Uterus (tissue), 4 donors: ENCODE results near the gene CTNND1. TPM values are rescaled to one million over a fixed set of nuclear protein-coding genes. Genes with fewer than 3 reads are reported as not detected.

Experiments used
- DNase-seq, 2 donors: peaks; one replicate each; pipeline ENCODE4 v3.0.0-alpha.2; 2019 to 2020
- H3K27ac ChIP-seq, 2 donors: fragments of 200-600 bp; sonication (generic); 1 replicate in 1 of 2; 2 replicates in 1 of 2; pipeline ENCODE4 v1.5.1; 2016 to 2018
- H3K27me3 ChIP-seq, 2 donors: fragments of 200-600 bp; sonication (generic); one replicate each; pipeline ENCODE4 v1.5.1; 2018 to 2019; ENCODE audit warnings: control low read depth in 1 of 2
- H3K36me3 ChIP-seq, 2 donors: fragments of 200-600 bp; sonication (generic); one replicate each; pipeline ENCODE4 v1.5.1; 2019; ENCODE audit warnings: control low read depth in 1 of 2
- H3K4me1 ChIP-seq, 2 donors: fragments of 200-600 bp; sonication (generic); one replicate each; pipeline ENCODE4 v1.5.1; 2018 to 2019; ENCODE audit warnings: control low read depth in 1 of 2
- H3K4me3 ChIP-seq, 2 donors: fragments of 200-600 bp; sonication (generic); 1 replicate in 1 of 2; 2 replicates in 1 of 2; pipeline ENCODE4 v1.5.1; 2018 to 2019; ENCODE audit warnings: mild to moderate bottlenecking in 1 of 2
- H3K9me3 ChIP-seq, 2 donors: fragments of 200-600 bp; sonication (generic); one replicate each; pipeline ENCODE4 v1.5.1; 2019; ENCODE audit warnings: control low read depth in 1 of 2
- CTCF ChIP-seq, 4 experiments: fragments of 200-600 bp in 2 of 4; fragments of 450-650 bp in 2 of 4; sonication (generic) in 2 of 4; IDR thresholded peaks; one replicate each; pipeline ENCODE4 v1.5.1; 2016 to 2019; ENCODE audit warnings: antibody characterized with exemption in 4 of 4, mild to moderate bottlenecking in 2 of 4, moderate library complexity in 1 of 4
- POLR2A ChIP-seq, 2 donors: fragments of 450-650 bp; IDR thresholded peaks; one replicate each; pipeline ENCODE4 v1.6.1; 2016; ENCODE audit warnings: antibody characterized with exemption in 2 of 2, mild to moderate bottlenecking in 1 of 2, moderate library complexity in 1 of 2
- intact Hi-C: fragments of 100-400 bp; cut with DNase I; formaldehyde crosslinking; loops from one replicate; pipeline ENCODE4 v1.15.1; 2023; ENCODE audit warnings: low total_unique reads
- total RNA-seq, 4 donors: library from RNA; depleted of rRNA in 3 of 4; stranded (reverse); fragments of >200 nt in 3 of 4; gene quantifications; one replicate each; pipeline versions ENCODE4 v1.1.0 to v1.2.4, GENCODE V29; 2014 to 2023
- donor health status: DM: yes; HTN: yes; CAD: no.

Gene CTNND1
- total RNA-seq, 4 donors from 2014 or later = 54.1 to 226 (median 166) TPM

GRCh38 chr11:57771365-57771764, 9.8 kb downstream of the CTNND1 start:
- Histone ChIP-seq H3K27me3 (no peaks in the 10 kb centered on the region), H3K27ac (no peak overlapping the region), H3K4me1 (peaks cover 12 to 14% of the 10 kb centered on the region in 2 donors), H3K4me3 (no peak overlapping the region), H3K36me3 (no peaks in the 10 kb centered on the region), H3K9me3 (no peaks in the 10 kb centered on the region)
- no peak for DNase-seq
- no peak for TF ChIP-seq POLR2A (IDR thresholded peaks at IDR 0.05)
- TF ChIP-seq CTCF (IDR thresholded peaks at IDR 0.05) = no peak
- intact Hi-C loops = no loop called here

GRCh38 chr11:57772562-57772961, 11.0 kb downstream of the CTNND1 start:
- Histone ChIP-seq H3K36me3 (no peaks in the 10 kb centered on the region), H3K27me3 (no peaks in the 10 kb centered on the region), H3K4me1 (peaks cover 22 to 24% of the 10 kb centered on the region in 2 donors), H3K27ac (no peak overlapping the region), H3K4me3 (no peak overlapping the region), H3K9me3 (no peaks in the 10 kb centered on the region)
- TF ChIP-seq CTCF (IDR thresholded peaks at IDR 0.05) = no peak
- no peak for TF ChIP-seq POLR2A (IDR thresholded peaks at IDR 0.05)
- intact Hi-C loops = no loop called here
- DNase-seq = no peak

- TF ChIP-seq POLR2A (IDR thresholded peaks at IDR 0.05) (no peak), CTCF (IDR thresholded peaks at IDR 0.05) (no peak)
- no peaks in the 10 kb centered on the region for H3K9me3 ChIP-seq
- H3K36me3 ChIP-seq = no peaks in the 10 kb centered on the region
- intact Hi-C loops = no loop called here
- no peak overlapping the region for H3K27ac ChIP-seq
- no peak for DNase-seq
- peaks cover 26 to 29% of the 10 kb centered on the region in 2 donors for H3K4me1 ChIP-seq
- H3K4me3 ChIP-seq = no peak overlapping the region
- H3K27me3 ChIP-seq = no peaks in the 10 kb centered on the region
These were observed 11.5 kb downstream of the CTNND1 start for GRCh38 chr11:57773026-57773598.

GRCh38 chr11:57775491-57775890, 13.9 kb downstream of the CTNND1 start:
- H3K4me1 ChIP-seq = peaks cover 26 to 31% of the 10 kb centered on the region in 2 donors
- no peaks in the 10 kb centered on the region for H3K36me3 ChIP-seq
- peak overlapping the region; percentile 78 to 94 for H3K27ac ChIP-seq
- H3K4me3 ChIP-seq = no peak overlapping the region
- DNase-seq = peak in 1 of 2 donors; percentile 45
- no peaks in the 10 kb centered on the region for H3K9me3 ChIP-seq
- intact Hi-C loops = no loop called here
- H3K27me3 ChIP-seq = no peaks in the 10 kb centered on the region
- TF ChIP-seq CTCF (IDR thresholded peaks at IDR 0.05) (no peak), POLR2A (IDR thresholded peaks at IDR 0.05) (no peak)

GRCh38 chr11:57776031-57776521, 14.5 kb downstream of the CTNND1 start:
- Histone ChIP-seq H3K9me3 (no peaks in the 10 kb centered on the region), H3K36me3 (no peaks in the 10 kb centered on the region), H3K27ac (peak overlapping the region; percentile 78 to 94), H3K4me3 (no peak overlapping the region), H3K27me3 (no peaks in the 10 kb centered on the region), H3K4me1 (peaks cover 30 to 33% of the 10 kb centered on the region in 2 donors)
- intact Hi-C loops = no loop called here
- no peak for TF ChIP-seq POLR2A (IDR thresholded peaks at IDR 0.05)
- DNase-seq = no peak
